Testis (tissue), 2 donors: ENCODE results near the gene HLF.

ENCODE experiments used
- CTCF ChIP-seq, 3 experiments: fragments of 450-650 bp in 2 of 3; fragments of 200-600 bp in 1 of 3; sonication (generic) in 1 of 3; IDR thresholded peaks; one replicate each; pipeline ENCODE4 v1.5.1; 2016 to 2019; ENCODE audit warnings: antibody characterized with exemption in 3 of 3, mild to moderate bottlenecking in 2 of 3, moderate library complexity in 1 of 3
- POLR2A ChIP-seq: fragments of 450-650 bp; IDR thresholded peaks from one replicate; pipeline ENCODE4 v1.6.1; 2017; ENCODE audit warnings: antibody characterized with exemption, mild to moderate bottlenecking, moderate library complexity

- no peak for TF ChIP-seq POLR2A
- TF ChIP-seq CTCF (IDR thresholded peaks at IDR 0.05), result no peak
These were observed 20.2 kb downstream of the HLF start for GRCh38 chr17:55284944-55285339.
